Measurements from ENCODE around the gene OR9I1. TPM values are rescaled to one million over a fixed set of nuclear protein-coding genes. Genes with fewer than 3 reads are reported as not detected.

The OR9I1 gene
- not detected for total RNA-seq
- not detected for polyA plus RNA-seq
- long read RNA-seq, donor 1 = 0 reads
- long read RNA-seq, donor 2 = 0 reads
- long read RNA-seq, donor 3 = 0 reads
- long read RNA-seq, donor 4 = 0 reads
- long read RNA-seq, donor 5 = 0 reads
- long read RNA-seq, donor 6 = 0 reads
- long read RNA-seq, donor 7 = 0 reads
- long read RNA-seq, donor 8 = 0 reads
- long read RNA-seq, donor 9 = 0 reads
- long read RNA-seq, donor 10 = 0 reads

- DNase-seq = no peak
- H3K9me3 ChIP-seq (replicated peaks in 1 of 3) = no peaks in the 10 kb centered on the region
- intact Hi-C loops (cut with DNase I) = no loop called here
- no peak within 1 kb of the TSS for H3K27ac ChIP-seq
- no peak within 1 kb of the TSS for H3K4me3 ChIP-seq
- H3K36me3 ChIP-seq (replicated peaks in 1 of 2) = no peaks in the 10 kb centered on the region
- H3K4me1 ChIP-seq (replicated peaks in 1 of 2) = no peaks in the 10 kb centered on the region
- no peaks in the 10 kb centered on the region for H3K27me3 ChIP-seq
- 33 to 61% (median 38%) methylated on average over 4 of the region's 4 CpGs for whole genome bisulfite sequencing, 4 donors
- TF ChIP-seq CTCF (IDR thresholded peaks at IDR 0.05) (no peak), POLR2A (IDR thresholded peaks at IDR 0.05) (no peak)
Observed at GRCh38 chr11:58125469-58125868, at the start of gene OR9I1. TSS of gene OR9I1 (minus strand) at chr11:58125530. CDS start at chr11:58119444, 6,086 bp downstream.

- Histone ChIP-seq H3K36me3 (replicated peaks in 1 of 2) (no peaks in the 10 kb centered on the region), H3K4me1 (replicated peaks in 1 of 2) (no peaks in the 10 kb centered on the region), H3K4me3 (no peak overlapping the region), H3K27me3 (no peaks in the 10 kb centered on the region), H3K27ac (no peak overlapping the region), H3K9me3 (replicated peaks in 1 of 3) (no peaks in the 10 kb centered on the region)
- DNase-seq = no peak
- intact Hi-C loops (cut with DNase I) = no loop called here
- WGBS, 4 donors = 46 to 58% (median 51%) methylated on average over 7 of the region's 7 CpGs
- TF ChIP-seq CTCF (IDR thresholded peaks at IDR 0.05) (no peak), POLR2A (IDR thresholded peaks at IDR 0.05) (no peak)
Observed at GRCh38 chr11:58165504-58166106, 40.3 kb upstream of the OR9I1 start.

- Histone ChIP-seq H3K9me3 (replicated peaks in 1 of 3) (no peaks in the 10 kb centered on the region), H3K4me3 (no peak overlapping the region), H3K27me3 (no peaks in the 10 kb centered on the region), H3K4me1 (replicated peaks in 1 of 2) (no peaks in the 10 kb centered on the region), H3K27ac (no peak overlapping the region), H3K36me3 (replicated peaks in 1 of 2) (no peaks in the 10 kb centered on the region)
- intact Hi-C loops (cut with DNase I) = no loop called here
- WGBS, 4 donors = 30 to 39% (median 37%) methylated on average over 1 of the region's 1 CpG
- TF ChIP-seq POLR2A (IDR thresholded peaks at IDR 0.05) = no peak
- TF ChIP-seq CTCF (IDR thresholded peaks at IDR 0.05) = no peak
- no peak for DNase-seq
Observed at GRCh38 chr11:58164990-58165389, 39.7 kb upstream of the OR9I1 start.

- Histone ChIP-seq H3K9me3 (replicated peaks in 1 of 3) (no peaks in the 10 kb centered on the region), H3K4me3 (no peak overlapping the region), H3K36me3 (replicated peaks in 1 of 2) (no peaks in the 10 kb centered on the region), H3K4me1 (replicated peaks in 1 of 2) (no peaks in the 10 kb centered on the region), H3K27me3 (no peaks in the 10 kb centered on the region), H3K27ac (no peak overlapping the region)
- TF ChIP-seq CTCF (IDR thresholded peaks at IDR 0.05) (no peak), POLR2A (IDR thresholded peaks at IDR 0.05) (no peak)
- WGBS, 4 donors = 59 to 72% (median 69%) methylated on average over 4 of the region's 4 CpGs
- intact Hi-C loops (cut with DNase I) = no loop called here
- DNase-seq = no peak
Observed at GRCh38 chr11:58164389-58164788, 39.1 kb upstream of the OR9I1 start.

Data from adrenal gland (tissue), 19 donors.